IPS DF 4.7 (cell line): ENCODE measurements around the gene TFF1.
"Not testable (repeated sequence)": the region's sequence is repeated elsewhere in the genome, so short reads cannot be mapped to it uniquely, and the experiment has no call there.

Source experiments
- DNase-seq: peaks from one replicate; pipeline ENCODE4 v3.0.0-alpha.2; 2013; ENCODE audit warnings: low spot score; ENCODE audit errors: extremely low read depth

Gene TFF1

GRCh38 chr21:42366292-42367010 lies at the start of gene TFF1:
TSS of gene TFF1 (minus strand) at chr21:42366535. CDS start at chr21:42366495, 40 bp downstream.
- no peak for DNase-seq

GRCh38 chr21:42414928-42415769 lies 48.8 kb upstream of the TFF1 start:
- DNase-seq: no peak

GRCh38 chr21:42414553-42414927 lies 48.2 kb upstream of the TFF1 start:
- no peak for DNase-seq

GRCh38 chr21:42414066-42414465 lies 47.7 kb upstream of the TFF1 start:
- no peak for DNase-seq

- DNase-seq: no peak
These were observed 47.2 kb upstream of the TFF1 start for GRCh38 chr21:42413500-42413899.

GRCh38 chr21:42413093-42413492 lies 46.8 kb upstream of the TFF1 start:
- no peak for DNase-seq

GRCh38 chr21:42412636-42412933 lies 46.2 kb upstream of the TFF1 start:
- DNase-seq: no peak

GRCh38 chr21:42411891-42412635 lies 45.7 kb upstream of the TFF1 start:
- DNase-seq: no peak

- DNase-seq: no peak
These were observed 45.0 kb upstream of the TFF1 start for GRCh38 chr21:42411197-42411869.

GRCh38 chr21:42409366-42409765 lies 43.0 kb upstream of the TFF1 start:
- no peak for DNase-seq

- not testable (repeated sequence) for DNase-seq
These were observed 42.4 kb upstream of the TFF1 start for GRCh38 chr21:42408718-42409117.

GRCh38 chr21:42407476-42407875 lies 41.1 kb upstream of the TFF1 start:
- DNase-seq: no peak

- no peak for DNase-seq
These were observed 40.5 kb upstream of the TFF1 start for GRCh38 chr21:42406866-42407265.

GRCh38 chr21:42406201-42406621 lies 39.9 kb upstream of the TFF1 start:
- no peak for DNase-seq

GRCh38 chr21:42405064-42406013 lies 39.0 kb upstream of the TFF1 start:
- no peak for DNase-seq

- no peak for DNase-seq
These were observed 38.2 kb upstream of the TFF1 start for GRCh38 chr21:42404539-42404938.

GRCh38 chr21:42403611-42404231 lies 37.4 kb upstream of the TFF1 start, which contains the start of gene UBASH3A:
TSS of gene UBASH3A (plus strand) at chr21:42403902. CDS start at chr21:42403946, 44 bp downstream.
- no peak for DNase-seq

GRCh38 chr21:42401820-42402251 lies 35.5 kb upstream of the TFF1 start:
- no peak for DNase-seq

- no peak for DNase-seq
These were observed 34.8 kb upstream of the TFF1 start for GRCh38 chr21:42401154-42401553.

- no peak for DNase-seq
These were observed 34.2 kb upstream of the TFF1 start for GRCh38 chr21:42400525-42400924.
